Left lobe of liver (tissue), 2 donors: ENCODE data around the gene PHKG2. TPM values are rescaled to one million over a fixed set of nuclear protein-coding genes. Genes with fewer than 3 reads are reported as not detected.

Experiments used
- ATAC-seq: fragments of 200-7000 bp; cut with Tn5 transposase; one replicate; pipeline ENCODE4 v1.9.1; 2020; ENCODE audit warnings: mild to moderate bottlenecking, moderate library complexity
- DNase-seq: peaks from one replicate; pipeline ENCODE4 v3.0.0-alpha.2; 2020; ENCODE audit warnings: low spot score
- total RNA-seq: library from RNA; stranded (reverse); gene quantifications from one replicate; pipeline ENCODE4 v1.2.1, GENCODE V29; 2021
- donor health status: DM: no; HTN: no; CAD: no; lungs with moderate emphysema.
- donor health status: DM: no; HTN: yes; CAD: no.

PHKG2 gene
- total RNA-seq, 1 donor from 2014 or later, result 23.0 TPM

GRCh38 chr16:30725418-30725792 lies 22.8 kb upstream of the PHKG2 start:
- no peak for DNase-seq

DNA sequence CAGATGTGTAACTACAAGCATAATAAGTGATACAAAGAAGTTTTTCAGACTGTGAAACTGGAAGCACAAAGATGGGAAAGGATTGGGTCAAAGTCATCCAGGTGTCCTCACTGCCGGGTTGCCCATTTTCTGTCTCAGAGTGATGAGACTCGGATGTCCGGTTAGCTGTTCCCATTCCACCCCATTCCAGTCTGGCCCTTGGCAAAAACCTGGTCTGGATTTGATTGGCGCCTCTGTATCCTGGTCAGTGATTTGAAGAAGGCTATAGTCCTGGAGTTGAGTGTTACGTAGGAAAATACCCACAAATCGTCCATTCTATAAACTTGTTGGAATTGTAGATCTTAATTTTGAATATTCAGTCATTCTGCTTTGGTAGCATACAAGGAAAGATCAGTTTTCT lies 19.9 kb upstream of the PHKG2 start:
- ATAC-seq, result no peak

More at GRCh38 chr16:30725418-30725792, 22.8 kb upstream of the PHKG2 start:
- no peak for ATAC-seq

DNA sequence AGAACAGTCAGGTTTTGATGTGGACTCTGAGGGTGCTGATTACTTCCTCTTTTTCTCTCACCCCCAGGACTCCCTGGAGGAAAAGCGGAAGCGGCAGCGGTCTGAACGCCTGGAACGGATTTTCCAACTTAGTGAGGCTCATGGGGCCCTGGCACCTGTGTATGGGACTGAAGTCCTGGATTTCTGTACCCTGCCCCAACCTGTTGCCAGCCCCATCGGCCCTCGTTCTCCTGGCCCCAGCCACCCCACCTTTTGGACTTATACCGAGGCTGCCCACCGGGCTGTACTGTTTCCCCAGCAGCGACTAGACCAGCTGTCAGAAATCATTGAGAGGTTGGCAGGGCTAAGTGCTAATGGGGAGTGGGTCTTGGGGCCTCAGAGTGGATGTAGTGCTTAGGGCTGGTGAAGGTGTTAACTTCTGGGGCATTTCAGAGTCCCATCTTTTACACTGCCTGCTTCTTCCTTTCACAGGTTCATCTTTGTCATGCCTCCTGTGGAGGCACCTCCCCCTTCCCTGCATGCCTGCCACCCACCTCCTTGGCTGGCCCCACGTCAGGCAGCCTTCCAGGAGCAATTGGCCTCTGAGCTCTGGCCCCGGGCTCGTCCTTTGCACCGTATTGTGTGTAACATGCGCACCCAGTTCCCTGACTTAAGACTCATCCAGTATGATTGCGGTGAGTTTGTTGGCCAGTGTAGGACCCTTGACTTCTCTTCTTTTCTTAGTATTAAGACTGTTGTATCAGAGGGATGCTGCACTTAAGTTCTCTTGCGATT lies 19.1 kb upstream of the PHKG2 start:
- DNase-seq, result peak; percentile 92
- ATAC-seq, result peak; percentile 95

More for the DNA sequence above, 19.9 kb upstream of the PHKG2 start:
- DNase-seq, result no peak

DNA sequence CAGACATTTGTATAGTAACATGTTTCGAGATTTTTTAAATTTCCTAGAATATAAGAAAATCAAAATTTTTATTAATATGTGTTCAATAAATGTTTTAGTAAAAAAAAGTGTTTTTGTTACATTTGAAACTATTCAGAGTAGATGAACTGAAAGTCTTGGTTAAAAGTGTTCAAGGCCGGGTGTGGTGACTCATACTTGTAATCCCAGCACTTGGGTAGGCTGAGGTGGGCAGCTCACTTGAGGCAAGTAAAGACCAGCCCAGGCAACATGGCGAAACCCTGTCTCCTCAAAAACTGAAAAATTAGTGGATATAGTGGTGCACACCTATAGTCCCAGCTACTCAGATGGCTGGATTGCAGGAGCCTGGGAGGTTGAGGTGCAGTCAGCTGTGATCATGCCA lies 16.8 kb upstream of the PHKG2 start:
- ATAC-seq (no peak), DNase-seq (no peak)

GRCh38 chr16:30736995-30737793 lies 11.0 kb upstream of the PHKG2 start:
- no peak for ATAC-seq
- no peak for DNase-seq

GRCh38 chr16:30737794-30738648 lies 10.2 kb upstream of the PHKG2 start:
- no peak for DNase-seq

DNA sequence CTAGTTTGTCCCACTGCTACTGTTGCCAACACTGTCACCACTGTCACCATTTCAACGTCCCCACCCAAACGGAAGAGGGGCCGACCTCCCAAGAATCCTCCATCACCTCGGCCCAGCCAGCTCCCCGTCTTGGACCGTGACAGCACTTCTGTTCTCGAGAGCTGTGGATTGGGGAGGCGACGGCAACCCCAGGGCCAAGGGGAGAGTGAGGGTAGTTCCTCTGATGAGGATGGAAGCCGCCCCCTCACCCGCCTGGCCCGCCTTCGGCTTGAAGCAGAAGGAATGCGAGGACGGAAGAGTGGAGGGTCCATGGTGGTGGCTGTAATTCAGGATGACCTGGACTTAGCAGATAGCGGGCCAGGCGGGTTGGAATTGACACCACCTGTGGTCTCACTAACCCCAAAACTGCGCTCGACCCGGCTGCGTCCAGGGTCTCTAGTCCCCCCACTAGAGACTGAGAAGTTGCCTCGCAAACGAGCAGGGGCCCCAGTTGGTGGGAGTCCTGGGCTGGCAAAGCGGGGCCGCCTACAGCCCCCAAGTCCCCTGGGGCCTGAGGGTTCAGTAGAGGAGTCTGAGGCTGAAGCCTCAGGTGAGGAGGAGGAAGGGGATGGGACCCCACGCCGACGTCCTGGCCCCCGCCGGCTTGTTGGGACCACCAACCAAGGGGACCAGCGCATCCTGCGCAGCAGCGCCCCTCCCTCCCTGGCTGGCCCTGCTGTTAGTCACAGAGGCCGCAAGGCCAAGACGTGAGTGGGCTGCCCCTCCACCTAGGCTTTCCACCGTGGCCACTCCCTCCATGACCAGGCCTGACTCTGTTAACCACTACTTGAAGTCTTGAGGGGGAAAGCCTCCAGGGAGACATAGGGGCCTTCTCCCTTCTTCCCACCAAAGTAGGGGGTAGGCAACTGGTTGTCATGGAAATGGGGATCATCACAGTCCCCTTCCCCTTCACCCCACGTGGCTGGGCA lies 9.0 kb upstream of the PHKG2 start:
- DNase-seq, result no peak

More at GRCh38 chr16:30737794-30738648, 10.2 kb upstream of the PHKG2 start:
- no peak for ATAC-seq

GRCh38 chr16:30740364-30741251 lies 7.6 kb upstream of the PHKG2 start:
- peak; percentile 55 for ATAC-seq
- peak; percentile 76 for DNase-seq

More for the DNA sequence above, 9.0 kb upstream of the PHKG2 start:
- ATAC-seq, result no peak

GRCh38 chr16:30741461-30741914 lies 6.7 kb upstream of the PHKG2 start:
- peak; percentile 73 for ATAC-seq
- peak; percentile 75 for DNase-seq

DNA sequence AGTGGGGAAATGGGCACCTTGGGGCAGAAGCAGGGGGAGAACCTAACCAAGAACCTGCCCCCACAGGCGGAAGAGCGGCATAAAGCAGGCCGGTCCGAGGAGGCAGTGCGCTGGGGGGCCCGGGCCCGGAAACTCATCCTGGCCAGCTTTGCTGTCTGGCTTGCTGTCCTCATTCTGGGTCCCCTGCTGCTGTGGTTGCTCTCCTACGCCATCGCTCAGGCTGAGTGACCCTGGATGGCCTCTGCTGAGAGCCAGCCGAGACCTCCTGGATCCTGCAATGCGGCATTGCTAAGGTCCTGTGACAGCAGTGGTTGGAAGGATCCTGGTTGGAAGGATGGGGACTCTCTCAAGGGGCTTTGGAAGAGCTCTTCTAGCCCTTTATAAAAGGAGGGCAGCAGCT lies 4.5 kb upstream of the PHKG2 start:
- no peak for DNase-seq
- no peak for ATAC-seq

DNA sequence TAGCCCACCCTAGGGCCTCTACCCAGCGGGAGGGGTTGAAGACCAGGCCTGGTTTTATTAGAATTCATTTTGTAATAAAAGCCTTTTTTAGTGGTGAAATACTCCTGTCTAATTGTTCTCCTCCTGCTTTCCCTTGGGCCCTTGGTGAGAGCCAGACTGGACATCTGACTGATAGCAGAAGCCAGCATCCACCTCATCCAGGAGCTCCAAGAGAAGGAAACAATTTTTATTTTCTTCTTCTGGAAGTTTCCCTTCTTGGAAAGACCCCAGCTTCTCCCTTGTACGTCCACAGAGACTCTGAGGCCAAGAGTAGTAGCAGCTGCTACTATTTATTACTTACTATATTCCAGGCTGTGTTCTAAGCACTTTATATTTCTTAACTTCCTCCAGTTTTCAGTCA lies 4.0 kb upstream of the PHKG2 start:
- DNase-seq (no peak), ATAC-seq (no peak)

DNA sequence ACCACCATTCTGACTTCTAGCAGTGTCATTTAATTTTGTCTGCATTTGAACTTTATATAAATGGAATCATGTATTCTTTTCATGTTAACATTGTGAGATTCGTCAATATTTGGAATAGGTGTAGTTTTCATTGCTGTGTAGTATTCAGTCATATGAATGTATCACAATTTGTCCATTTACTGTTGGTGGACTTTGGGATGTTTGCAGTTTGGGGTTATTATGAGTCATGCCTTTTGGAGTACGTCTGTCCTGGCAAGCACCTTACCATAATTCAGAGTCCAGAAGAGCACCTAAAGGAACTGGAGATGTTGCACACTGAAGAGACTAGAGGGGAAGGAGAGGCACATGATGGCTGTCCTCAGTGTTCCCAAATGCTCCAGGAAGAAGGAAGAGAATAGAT lies 3.1 kb upstream of the PHKG2 start:
- peak; percentile 50 for ATAC-seq
- no peak for DNase-seq

GRCh38 chr16:30746638-30747175 lies 1.5 kb upstream of the PHKG2 start:
- ATAC-seq (no peak), DNase-seq (no peak)

GRCh38 chr16:30747331-30747730 lies 894 bp upstream of the PHKG2 start:
- DNase-seq (no peak), ATAC-seq (no peak)

- ATAC-seq (peak; percentile 40), DNase-seq (peak; percentile 65)
Observed at GRCh38 chr16:30748634-30749445, 615 bp downstream of the PHKG2 start.

GRCh38 chr16:30750201-30750600 lies 2.0 kb downstream of the PHKG2 start:
- ATAC-seq, result no peak
- no peak for DNase-seq

GRCh38 chr16:30750876-30751465 lies 2.7 kb downstream of the PHKG2 start:
- ATAC-seq (no peak), DNase-seq (no peak)
